Esophagus squamous epithelium (tissue), 5 donors: ENCODE results near the gene CAV3. TPM values are rescaled to one million over a fixed set of nuclear protein-coding genes. Genes with fewer than 3 reads are reported as not detected.

ENCODE experiments used
- DNase-seq: peaks from one replicate; lab custom pipeline; 2025; lab: John Stamatoyannopoulos, UW
- H3K27ac ChIP-seq, 4 donors: fragments of 200-600 bp; sonication (generic); one replicate each; pipeline ENCODE4 v1.5.1; 2016 to 2019; ENCODE audit warnings: mild to moderate bottlenecking in 1 of 4
- H3K27me3 ChIP-seq, 4 donors: fragments of 200-600 bp; sonication (generic); 1 replicate in 3 of 4; 2 replicates in 1 of 4; pipeline versions ENCODE4 v1.5.1 to v1.6.0; 2017 to 2021; ENCODE audit warnings: antibody characterized with exemption in 1 of 4
- H3K36me3 ChIP-seq, 3 donors: fragments of 200-600 bp; sonication (generic); one replicate each; pipeline ENCODE4 v1.5.1; 2016 to 2019
- H3K4me1 ChIP-seq, 3 donors: fragments of 200-600 bp; sonication (generic); one replicate each; pipeline ENCODE4 v1.5.1; 2017 to 2019
- H3K4me3 ChIP-seq, 4 donors: fragments of 200-600 bp; sonication (generic); 1 replicate in 3 of 4; 2 replicates in 1 of 4; pipeline ENCODE4 v1.5.1; 2016 to 2019; ENCODE audit warnings: mild to moderate bottlenecking in 2 of 4, moderate library complexity in 1 of 4
- H3K9me3 ChIP-seq, 3 donors: fragments of 200-600 bp; sonication (generic); one replicate each; pipeline ENCODE4 v1.5.1; 2016 to 2019
- CTCF ChIP-seq, 6 experiments: fragments of 450-650 bp in 4 of 6; fragments of 200-600 bp in 2 of 6; sonication (generic) in 2 of 6; IDR thresholded peaks; one replicate each; pipeline ENCODE4 v1.5.1; 2016 to 2019; ENCODE audit warnings: antibody characterized with exemption in 6 of 6, mild to moderate bottlenecking in 4 of 6, moderate library complexity in 4 of 6
- POLR2A ChIP-seq, 4 donors: fragments of 450-650 bp; IDR thresholded peaks; one replicate each; pipeline ENCODE4 v1.6.1; 2017; ENCODE audit warnings: antibody characterized with exemption in 4 of 4, mild to moderate bottlenecking in 4 of 4, moderate library complexity in 3 of 4
- WGBS, 2 donors: methylation state at CpG; one replicate each; pipeline ENCODE4 v1.1.5; 2018; 5-methylcytosine and 5-hydroxymethylcytosine counted together
- intact Hi-C: fragments of 100-400 bp; cut with DNase I; formaldehyde crosslinking; loops from one replicate; pipeline ENCODE4 v1.15.0; 2022
- total RNA-seq, 4 donors: library from RNA; depleted of rRNA; stranded (reverse); fragments of >200 nt; gene quantifications; one replicate each; pipeline ENCODE4 v1.1.0, GENCODE V29; 2016
- donor health status: DM: yes; HTN: yes; CAD: no.

Gene CAV3
- total RNA-seq, 4 donors from 2014 or later, result not detected

GRCh38 chr3:8737823-8738222 lies 4.2 kb downstream of the CAV3 start:
- no peak for DNase-seq
- Histone ChIP-seq H3K9me3 (no peaks in the 10 kb centered on the region), H3K4me3 (no peak overlapping the region), H3K27ac (no peak overlapping the region), H3K36me3 (no peaks in the 10 kb centered on the region), H3K27me3 (no peaks in the 10 kb centered on the region), H3K4me1 (peaks cover 5 to 20% (median 6%) of the 10 kb centered on the region in 3 donors)
- TF ChIP-seq POLR2A (IDR thresholded peaks at IDR 0.05) (no peak), CTCF (IDR thresholded peaks at IDR 0.05) (no peak)
- intact Hi-C loops, result no loop called here

- TF ChIP-seq POLR2A (IDR thresholded peaks at IDR 0.05) (no peak), CTCF (IDR thresholded peaks at IDR 0.05) (no peak)
- WGBS, 2 donors, result 67 to 74% methylated on average over 3 of the region's 3 CpGs
- intact Hi-C loops, result no loop called here
- Histone ChIP-seq H3K9me3 (no peaks in the 10 kb centered on the region), H3K4me3 (no peak overlapping the region), H3K4me1 (peaks cover under 1 to 20% (median 6%) of the 10 kb centered on the region in 3 donors), H3K36me3 (no peaks in the 10 kb centered on the region), H3K27me3 (no peaks in the 10 kb centered on the region), H3K27ac (no peak overlapping the region)
- no peak for DNase-seq
Observed at GRCh38 chr3:8738639-8739038, 5.0 kb downstream of the CAV3 start.

- Histone ChIP-seq H3K27me3 (no peaks in the 10 kb centered on the region), H3K27ac (no peak overlapping the region), H3K4me3 (no peak overlapping the region), H3K4me1 (peaks cover 0 to 20% (median 6%) of the 10 kb centered on the region in 3 donors), H3K36me3 (no peaks in the 10 kb centered on the region), H3K9me3 (no peaks in the 10 kb centered on the region)
- intact Hi-C loops, result no loop called here
- WGBS, 2 donors, result 39 to 62% methylated on average over 3 to 4 of the region's 5 CpGs
- TF ChIP-seq POLR2A (IDR thresholded peaks at IDR 0.05) (no peak), CTCF (IDR thresholded peaks at IDR 0.05) (no peak)
- no peak for DNase-seq
Observed at GRCh38 chr3:8739757-8740504, 6.3 kb downstream of the CAV3 start.

GRCh38 chr3:8741581-8742261 lies 8.1 kb downstream of the CAV3 start:
- Histone ChIP-seq H3K36me3 (no peaks in the 10 kb centered on the region), H3K4me1 (peaks cover 0 to 20% (median 6%) of the 10 kb centered on the region in 3 donors), H3K9me3 (no peaks in the 10 kb centered on the region), H3K27ac (no peak overlapping the region), H3K4me3 (no peak overlapping the region), H3K27me3 (peaks cover 0 to 4% (median 0%) of the 10 kb centered on the region in 4 donors)
- intact Hi-C loops, result no loop called here
- WGBS, 2 donors, result 22 to 40% methylated on average over 11 to 12 of the region's 13 CpGs
- TF ChIP-seq CTCF (IDR thresholded peaks at IDR 0.05) (no peak), POLR2A (IDR thresholded peaks at IDR 0.05) (no peak)
- DNase-seq, result no peak

- no peak for DNase-seq
- Histone ChIP-seq H3K4me1 (peaks cover 0 to 20% (median 6%) of the 10 kb centered on the region in 3 donors), H3K36me3 (no peaks in the 10 kb centered on the region), H3K4me3 (no peak overlapping the region), H3K27ac (no peak overlapping the region), H3K9me3 (no peaks in the 10 kb centered on the region), H3K27me3 (peaks cover 0 to 14% (median 0%) of the 10 kb centered on the region in 4 donors)
- TF ChIP-seq POLR2A (IDR thresholded peaks at IDR 0.05) (no peak), CTCF (IDR thresholded peaks at IDR 0.05) (no peak)
- intact Hi-C loops, result no loop called here
- 72% methylated on average over 6 of the region's 6 CpGs for WGBS, 2 donors
Observed at GRCh38 chr3:8743021-8743601, 9.5 kb downstream of the CAV3 start.
